Peyer's patch (tissue), 4 donors: ENCODE measurements around the gene LRRC38. TPM values are rescaled to one million over a fixed set of nuclear protein-coding genes. Genes with fewer than 3 reads are reported as not detected.

Source experiments
- DNase-seq, 3 donors: peaks; one replicate each; pipeline ENCODE4 v3.0.0-alpha.2; 2017 to 2019
- H3K27ac ChIP-seq, 4 donors: fragments of 200-600 bp; sonication (generic); one replicate each; pipeline ENCODE4 v1.5.1; 2016 to 2019
- H3K27me3 ChIP-seq, 2 donors: fragments of 200-600 bp; sonication (generic); one replicate each; pipeline ENCODE4 v1.5.1; 2019
- H3K36me3 ChIP-seq, 3 donors: fragments of 200-600 bp; sonication (generic); one replicate each; pipeline ENCODE4 v1.5.1; 2016 to 2019
- H3K4me1 ChIP-seq, 4 donors: fragments of 200-600 bp; sonication (generic); one replicate each; pipeline ENCODE4 v1.5.1; 2016 to 2019
- H3K4me3 ChIP-seq, 4 donors: fragments of 200-600 bp; sonication (generic); 1 replicate in 3 of 4; 2 replicates in 1 of 4; pipeline ENCODE4 v1.5.1; 2016 to 2019; ENCODE audit warnings: mild to moderate bottlenecking in 1 of 4
- H3K9me3 ChIP-seq, 4 donors: fragments of 200-600 bp; sonication (generic); one replicate each; pipeline ENCODE4 v1.5.1; 2016 to 2019; ENCODE audit warnings: mild to moderate bottlenecking in 1 of 4
- POLR2A ChIP-seq, 2 donors: fragments of 450-650 bp; IDR thresholded peaks; one replicate each; pipeline ENCODE4 v1.5.1; 2017; ENCODE audit warnings: antibody characterized with exemption in 2 of 2, mild to moderate bottlenecking in 2 of 2, moderate library complexity in 2 of 2
- total RNA-seq, 4 donors: library from RNA; depleted of rRNA; stranded (reverse); fragments of >200 nt; gene quantifications; one replicate each; pipeline ENCODE4 v1.1.0, GENCODE V29; 2016
- TF ChIP-seq, protein P1 (sequence below), 6 experiments: fragments of 450-650 bp in 4 of 6; fragments of 200-600 bp in 2 of 6; sonication (generic) in 1 of 6; IDR thresholded peaks; one replicate each; pipeline ENCODE4 v1.5.1; 2017 to 2019; ENCODE audit warnings: antibody characterized with exemption in 6 of 6, mild to moderate bottlenecking in 3 of 6, moderate library complexity in 1 of 6

The LRRC38 gene
- total RNA-seq, 4 donors from 2014 or later, result not detected

DNA sequence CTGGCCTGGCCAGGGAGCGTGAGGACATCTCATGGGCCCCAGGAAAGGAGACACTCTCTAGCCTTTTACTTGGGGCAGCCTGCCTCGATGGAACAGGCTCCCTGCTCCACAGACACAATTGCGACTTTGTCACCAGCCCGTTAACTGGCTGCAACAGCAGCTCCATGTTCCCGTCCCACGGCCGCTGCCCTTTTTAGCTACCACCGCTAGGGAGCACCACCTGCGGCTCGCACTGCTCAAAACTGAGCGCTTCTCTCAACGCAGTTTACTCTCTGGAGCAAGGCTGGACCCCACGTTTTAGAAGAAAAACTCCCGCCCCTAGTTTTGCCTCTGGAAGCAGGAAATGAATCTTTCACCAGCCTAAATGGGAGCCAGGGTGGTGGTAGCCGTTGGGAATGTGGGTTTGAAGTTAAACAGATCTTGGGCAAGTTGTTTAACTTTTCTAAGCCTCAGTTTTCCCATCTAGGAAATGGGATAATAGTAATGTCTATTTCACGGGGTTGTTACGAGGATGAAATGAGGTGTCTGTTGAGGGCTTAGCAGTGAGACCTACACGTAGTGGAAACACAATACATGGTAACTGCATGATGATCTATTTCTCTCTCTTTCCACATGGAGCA lies 3.5 kb upstream of the LRRC38 start:
- no peak for DNase-seq

GRCh38 chr1:13516606-13517005 lies 2.8 kb upstream of the LRRC38 start:
- DNase-seq, result no peak
- Histone ChIP-seq H3K27me3 (peaks cover 0 to 8% of the 10 kb centered on the region in 2 donors), H3K4me1 (peaks cover 0 to 3% (median 0%) of the 10 kb centered on the region in 4 donors), H3K9me3 (peaks cover 0 to 4% (median 0%) of the 10 kb centered on the region in 4 donors), H3K4me3 (no peak overlapping the region), H3K27ac (no peak overlapping the region), H3K36me3 (no peaks in the 10 kb centered on the region)
- TF ChIP-seq, protein P1, sequence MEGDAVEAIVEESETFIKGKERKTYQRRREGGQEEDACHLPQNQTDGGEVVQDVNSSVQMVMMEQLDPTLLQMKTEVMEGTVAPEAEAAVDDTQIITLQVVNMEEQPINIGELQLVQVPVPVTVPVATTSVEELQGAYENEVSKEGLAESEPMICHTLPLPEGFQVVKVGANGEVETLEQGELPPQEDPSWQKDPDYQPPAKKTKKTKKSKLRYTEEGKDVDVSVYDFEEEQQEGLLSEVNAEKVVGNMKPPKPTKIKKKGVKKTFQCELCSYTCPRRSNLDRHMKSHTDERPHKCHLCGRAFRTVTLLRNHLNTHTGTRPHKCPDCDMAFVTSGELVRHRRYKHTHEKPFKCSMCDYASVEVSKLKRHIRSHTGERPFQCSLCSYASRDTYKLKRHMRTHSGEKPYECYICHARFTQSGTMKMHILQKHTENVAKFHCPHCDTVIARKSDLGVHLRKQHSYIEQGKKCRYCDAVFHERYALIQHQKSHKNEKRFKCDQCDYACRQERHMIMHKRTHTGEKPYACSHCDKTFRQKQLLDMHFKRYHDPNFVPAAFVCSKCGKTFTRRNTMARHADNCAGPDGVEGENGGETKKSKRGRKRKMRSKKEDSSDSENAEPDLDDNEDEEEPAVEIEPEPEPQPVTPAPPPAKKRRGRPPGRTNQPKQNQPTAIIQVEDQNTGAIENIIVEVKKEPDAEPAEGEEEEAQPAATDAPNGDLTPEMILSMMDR (IDR thresholded peaks at IDR 0.05), result no peak
- TF ChIP-seq POLR2A (IDR thresholded peaks at IDR 0.05), result no peak

More for the DNA sequence above, 3.5 kb upstream of the LRRC38 start:
- Histone ChIP-seq H3K9me3 (peaks cover 0 to 4% (median 0%) of the 10 kb centered on the region in 4 donors), H3K4me3 (no peak overlapping the region), H3K27ac (no peak overlapping the region), H3K36me3 (no peaks in the 10 kb centered on the region), H3K4me1 (peaks cover 0 to 3% (median 0%) of the 10 kb centered on the region in 4 donors), H3K27me3 (peaks cover 0 to 8% of the 10 kb centered on the region in 2 donors)
- TF ChIP-seq POLR2A (IDR thresholded peaks at IDR 0.05), result no peak
- TF ChIP-seq, protein P1 (IDR thresholded peaks at IDR 0.05), result peak in 1 of 6 experiments; percentile 24

DNA sequence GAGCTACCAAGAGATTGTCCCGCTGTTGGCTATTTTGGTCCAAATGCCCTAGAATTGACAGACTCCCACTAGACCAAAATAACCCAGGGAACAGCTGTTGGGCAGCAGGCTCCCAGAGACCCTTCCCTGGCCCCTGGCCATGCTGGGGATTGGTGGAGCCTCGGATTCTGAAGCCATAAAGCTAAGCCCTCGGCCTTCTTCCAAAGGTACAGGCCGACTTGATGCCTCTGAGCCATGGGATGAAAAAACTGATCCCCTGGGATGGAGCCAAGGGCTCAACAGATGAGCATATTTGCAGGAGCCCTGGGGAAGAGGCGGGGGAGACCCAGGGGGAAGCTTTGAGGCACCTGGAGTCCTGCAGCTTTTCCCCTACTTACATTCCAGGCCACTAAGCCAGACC lies 1.0 kb upstream of the LRRC38 start:
- Histone ChIP-seq H3K27me3 (peaks cover 0 to 8% of the 10 kb centered on the region in 2 donors), H3K4me1 (peaks cover 0 to 3% (median 0%) of the 10 kb centered on the region in 4 donors), H3K4me3 (no peak overlapping the region), H3K27ac (no peak overlapping the region), H3K9me3 (peaks cover 0 to 4% (median 0%) of the 10 kb centered on the region in 4 donors), H3K36me3 (no peaks in the 10 kb centered on the region)
- no peak for DNase-seq
- TF ChIP-seq, protein P1 (IDR thresholded peaks at IDR 0.05), result no peak
- TF ChIP-seq POLR2A (IDR thresholded peaks at IDR 0.05), result no peak

- no peak for DNase-seq
- H3K27ac ChIP-seq, result no peak overlapping the region
- no peak overlapping the region for H3K4me3 ChIP-seq
- peaks cover 0 to 3% (median 0%) of the 10 kb centered on the region in 4 donors for H3K4me1 ChIP-seq
- peaks cover 0 to 8% of the 10 kb centered on the region in 2 donors for H3K27me3 ChIP-seq
- TF ChIP-seq, protein P1 (IDR thresholded peaks at IDR 0.05), result no peak
- TF ChIP-seq POLR2A (IDR thresholded peaks at IDR 0.05), result no peak
- H3K36me3 ChIP-seq, result no peaks in the 10 kb centered on the region
- no peaks in the 10 kb centered on the region for H3K9me3 ChIP-seq
Measured at GRCh38 chr1:13513063-13513894, 524 bp downstream of the LRRC38 start.

- no peaks in the 10 kb centered on the region for H3K9me3 ChIP-seq
- DNase-seq, result no peak
- H3K27ac ChIP-seq, result no peak overlapping the region
- H3K4me1 ChIP-seq, result peaks cover 0 to 3% (median 0%) of the 10 kb centered on the region in 4 donors
- peaks cover 0 to 8% of the 10 kb centered on the region in 2 donors for H3K27me3 ChIP-seq
- no peak overlapping the region for H3K4me3 ChIP-seq
- no peaks in the 10 kb centered on the region for H3K36me3 ChIP-seq
- TF ChIP-seq POLR2A (IDR thresholded peaks at IDR 0.05), result no peak
- TF ChIP-seq, protein P1 (IDR thresholded peaks at IDR 0.05), result no peak
Measured at GRCh38 chr1:13512472-13512871, 1.3 kb downstream of the LRRC38 start.
